Neural cell (in vitro differentiated cells): Measurements from ENCODE around the gene LRP2. TPM values are rescaled to one million over a fixed set of nuclear protein-coding genes. Genes with fewer than 3 reads are reported as not detected.
"Not testable (repeated sequence)": the region's sequence is repeated elsewhere in the genome, so short reads cannot be mapped to it uniquely, and the experiment has no call there.

Source experiments
- H2AFZ ChIP-seq: fragments of 200-600, 300-800 bp; sonication (generic), shearing (Covaris generic); 2 replicates; pipeline ENCODE4 v1.6.0; 2014; ENCODE audit warnings: low read depth, mild to moderate bottlenecking, antibody characterized with exemption, low read length, moderate library complexity
- H3F3A ChIP-seq: fragments of 200-600 bp; shearing (Covaris generic); 2 replicates; pipeline ENCODE4 v1.6.1; 2016; ENCODE audit warnings: mild to moderate bottlenecking, moderate library complexity, mixed read lengths, antibody characterized with exemption, low read length; ENCODE audit not compliant: insufficient read depth, poor library complexity, severe bottlenecking
- H3K27ac ChIP-seq: fragments of 200-600, 300-800 bp; sonication (generic), shearing (Covaris generic); 2 replicates; pipeline ENCODE4 v1.5.1; 2014; ENCODE audit warnings: mild to moderate bottlenecking, low read length, moderate library complexity
- H3K27me3 ChIP-seq: fragments of 300-800, 200-600 bp; sonication (generic), shearing (Covaris generic); 2 replicates; pipeline ENCODE4 v1.6.0; 2014; ENCODE audit warnings: mild to moderate bottlenecking, low read depth, low read length, moderate library complexity; ENCODE audit not compliant: insufficient read depth
- H3K36me3 ChIP-seq: fragments of 300-800, 200-600 bp; sonication (generic), shearing (Covaris generic); 2 replicates; pipeline ENCODE4 v1.5.1; 2014; ENCODE audit warnings: mild to moderate bottlenecking, antibody characterized with exemption, low read length, moderate library complexity; ENCODE audit not compliant: insufficient read depth
- H3K4me2 ChIP-seq: fragments of 300-800, 200-600 bp; sonication (generic), shearing (Covaris generic); 2 replicates; pipeline ENCODE4 v1.6.0; 2014; ENCODE audit warnings: mild to moderate bottlenecking, low read length
- H3K4me3 ChIP-seq: fragments of 300-800, 200-600 bp; sonication (generic), shearing (Covaris generic); 2 replicates; pipeline ENCODE4 v1.5.1; 2014; ENCODE audit warnings: mild to moderate bottlenecking, low read length, moderate library complexity
- H3K79me2 ChIP-seq: fragments of 200-600 bp; shearing (Covaris generic); replicated peaks from 2 replicates; pipeline ENCODE4 v1.6.0; 2014; ENCODE audit warnings: mild to moderate bottlenecking, low read length, moderate library complexity; ENCODE audit not compliant: insufficient read depth
- H3K9ac ChIP-seq: fragments of 300-800, 200-600 bp; sonication (generic), shearing (Covaris generic); 2 replicates; pipeline ENCODE4 v1.6.1; 2016; ENCODE audit warnings: mild to moderate bottlenecking, low read length, mixed read lengths
- H3K9me2 ChIP-seq: fragments of 200-600 bp; shearing (Covaris generic); 2 replicates; pipeline ENCODE4 v1.6.1; 2016; ENCODE audit warnings: mild to moderate bottlenecking, low read length, mixed read lengths; ENCODE audit not compliant: insufficient read depth
- H3K9me3 ChIP-seq: fragments of 200-600, 300-800 bp; sonication (generic), shearing (Covaris generic); 2 replicates; pipeline ENCODE4 v1.6.1; 2016; ENCODE audit warnings: mild to moderate bottlenecking, mixed run types, low read length, moderate library complexity, mixed read lengths
- H4K20me1 ChIP-seq: fragments of 200-600 bp; shearing (Covaris generic); 2 replicates; pipeline ENCODE4 v1.6.1; 2016; ENCODE audit warnings: mild to moderate bottlenecking, mixed run types; ENCODE audit not compliant: insufficient read depth
- CTCF ChIP-seq: fragments of 450-650 bp; IDR thresholded peaks from 2 replicates; pipeline ENCODE4 v1.5.1; 2014; ENCODE audit warnings: antibody characterized with exemption, mild to moderate bottlenecking, moderate library complexity; ENCODE audit not compliant: poor library complexity, severe bottlenecking
- EP300 ChIP-seq: fragments of 450-650 bp; conservative IDR thresholded peaks from 2 replicates; pipeline ENCODE4 v1.6.1; 2014; ENCODE audit warnings: antibody characterized with exemption, mild to moderate bottlenecking, moderate library complexity; ENCODE audit not compliant: poor library complexity, severe bottlenecking
- EZH2 ChIP-seq: fragments of 200-600, 300-800 bp; shearing (Covaris generic), sonication (generic); IDR thresholded peaks from 2 replicates; pipeline ENCODE4 v1.6.1; 2014; ENCODE audit warnings: antibody characterized with exemption, low read length, borderline replicate concordance, mild to moderate bottlenecking; ENCODE audit not compliant: insufficient read depth, poor library complexity, severe bottlenecking
- MXI1 ChIP-seq: fragments of 450-650 bp; conservative IDR thresholded peaks from 2 replicates; pipeline ENCODE4 v1.6.1; 2014; ENCODE audit warnings: antibody characterized with exemption, mild to moderate bottlenecking; ENCODE audit not compliant: poor library complexity, severe bottlenecking
- POLR2AphosphoS5 ChIP-seq: IDR thresholded peaks from 2 replicates; pipeline ENCODE4 v1.6.1; 2012
- RAD21 ChIP-seq: fragments of 450-650 bp; conservative IDR thresholded peaks from 2 replicates; pipeline ENCODE4 v1.6.1; 2014; ENCODE audit warnings: antibody characterized with exemption, mild to moderate bottlenecking, moderate library complexity
- REST ChIP-seq: IDR thresholded peaks from 2 replicates; pipeline ENCODE4 v1.6.1; 2012; ENCODE audit warnings: borderline replicate concordance
- SMC3 ChIP-seq: fragments of 450-650 bp; conservative IDR thresholded peaks from 2 replicates; pipeline ENCODE4 v1.6.1; 2014; ENCODE audit warnings: antibody characterized with exemption, mild to moderate bottlenecking, moderate library complexity; ENCODE audit not compliant: poor library complexity
- TAF1 ChIP-seq: IDR thresholded peaks from 2 replicates; pipeline ENCODE4 v1.6.1; 2012; ENCODE audit warnings: low read depth
- polyA minus RNA-seq: library from RNA; depleted of rRNA, polyadenylated mRNA; stranded (reverse); fragments of >200 nt; gene quantifications from 2 replicates; pipeline ENCODE4 v1.2.3, GENCODE V29; 2014
- polyA plus RNA-seq: library from polyadenylated mRNA; depleted of rRNA; stranded (reverse); fragments of >200 nt; gene quantifications from 2 replicates; pipeline ENCODE4 v1.2.3, GENCODE V29; 2014

LRP2 gene
- 1.8 and 4.1 TPM in 2 replicates for polyA plus RNA-seq
- polyA minus RNA-seq: 4.9 and 6.3 TPM in 2 replicates

- Histone ChIP-seq H3K79me2 (no peaks in the 10 kb centered on the region), H3K4me3 (peak within 1 kb of the TSS; percentile 91), H2AFZ (no peak within 1 kb of the TSS), H3K9ac (peak within 1 kb of the TSS; percentile 51), H3K27me3 (peaks cover 39% of the 10 kb centered on the region), H3K9me3 (no peaks in the 10 kb centered on the region), H3K27ac (no peak within 1 kb of the TSS), H3K4me2 (peak within 1 kb of the TSS; percentile 98), H3K9me2 (no peaks in the 10 kb centered on the region), H3F3A (peaks cover 4% of the 10 kb centered on the region), H3K36me3 (no peaks in the 10 kb centered on the region), H4K20me1 (no peaks in the 10 kb centered on the region)
- TF ChIP-seq EZH2 (no peak), MXI1 (peak; percentile 51)
Observed at GRCh38 chr2:169362118-169362893, at the start of gene LRP2. LRP2 (minus strand) TSS chr2:169362534; CDS start chr2:169362399, 135 bp downstream.

GRCh38 chr2:169406891-169407290 is 44.6 kb upstream of the LRP2 start:
- Histone ChIP-seq H3F3A (no peaks in the 10 kb centered on the region), H4K20me1 (no peaks in the 10 kb centered on the region), H3K27ac (no peak overlapping the region), H3K9ac (no peak overlapping the region), H3K4me3 (no peak overlapping the region), H3K36me3 (no peaks in the 10 kb centered on the region), H3K79me2 (no peaks in the 10 kb centered on the region), H3K4me2 (no peak overlapping the region), H3K9me2 (no peaks in the 10 kb centered on the region), H2AFZ (no peak overlapping the region), H3K9me3 (no peaks in the 10 kb centered on the region), H3K27me3 (no peaks in the 10 kb centered on the region)
- TF ChIP-seq EZH2: no peak
- no peak for TF ChIP-seq EP300
- TF ChIP-seq TAF1: no peak
- TF ChIP-seq POLR2AphosphoS5: no peak
- no peak for TF ChIP-seq RAD21
- no peak for TF ChIP-seq SMC3
- TF ChIP-seq MXI1: no peak
- no peak for TF ChIP-seq CTCF
- no peak for TF ChIP-seq REST

GRCh38 chr2:169399491-169399890 is 37.2 kb upstream of the LRP2 start:
- not testable (repeated sequence) for H3K4me2 ChIP-seq, H3K9me3 ChIP-seq, H3K9ac ChIP-seq, H3K27me3 ChIP-seq, H3K27ac ChIP-seq, H3K9me2 ChIP-seq, H3K4me3 ChIP-seq, H3F3A ChIP-seq, H4K20me1 ChIP-seq, H2AFZ ChIP-seq, H3K79me2 ChIP-seq, H3K36me3 ChIP-seq
